Peyer's patch (tissue), 4 donors: Measurements from ENCODE around the gene EXOG. TPM values are rescaled to one million over a fixed set of nuclear protein-coding genes. Genes with fewer than 3 reads are reported as not detected.

Experiments used
- DNase-seq, 3 donors: peaks; one replicate each; pipeline ENCODE4 v3.0.0-alpha.2; 2017 to 2019
- H3K27ac ChIP-seq, 4 donors: fragments of 200-600 bp; sonication (generic); one replicate each; pipeline ENCODE4 v1.5.1; 2016 to 2019
- H3K27me3 ChIP-seq, 2 donors: fragments of 200-600 bp; sonication (generic); one replicate each; pipeline ENCODE4 v1.5.1; 2019
- H3K36me3 ChIP-seq, 3 donors: fragments of 200-600 bp; sonication (generic); one replicate each; pipeline ENCODE4 v1.5.1; 2016 to 2019
- H3K4me1 ChIP-seq, 4 donors: fragments of 200-600 bp; sonication (generic); one replicate each; pipeline ENCODE4 v1.5.1; 2016 to 2019
- H3K4me3 ChIP-seq, 4 donors: fragments of 200-600 bp; sonication (generic); 1 replicate in 3 of 4; 2 replicates in 1 of 4; pipeline ENCODE4 v1.5.1; 2016 to 2019; ENCODE audit warnings: mild to moderate bottlenecking in 1 of 4
- H3K9me3 ChIP-seq, 4 donors: fragments of 200-600 bp; sonication (generic); one replicate each; pipeline ENCODE4 v1.5.1; 2016 to 2019; ENCODE audit warnings: mild to moderate bottlenecking in 1 of 4
- POLR2A ChIP-seq, 2 donors: fragments of 450-650 bp; IDR thresholded peaks; one replicate each; pipeline ENCODE4 v1.5.1; 2017; ENCODE audit warnings: antibody characterized with exemption in 2 of 2, mild to moderate bottlenecking in 2 of 2, moderate library complexity in 2 of 2
- total RNA-seq, 4 donors: library from RNA; depleted of rRNA; stranded (reverse); fragments of >200 nt; gene quantifications; one replicate each; pipeline ENCODE4 v1.1.0, GENCODE V29; 2016
- TF ChIP-seq, protein P1 (sequence below), 6 experiments: fragments of 450-650 bp in 4 of 6; fragments of 200-600 bp in 2 of 6; sonication (generic) in 1 of 6; IDR thresholded peaks; one replicate each; pipeline ENCODE4 v1.5.1; 2017 to 2019; ENCODE audit warnings: antibody characterized with exemption in 6 of 6, mild to moderate bottlenecking in 3 of 6, moderate library complexity in 1 of 6

EXOG gene
- total RNA-seq, 4 donors from 2014 or later, result 11.4 to 44.6 (median 17.2) TPM

DNA sequence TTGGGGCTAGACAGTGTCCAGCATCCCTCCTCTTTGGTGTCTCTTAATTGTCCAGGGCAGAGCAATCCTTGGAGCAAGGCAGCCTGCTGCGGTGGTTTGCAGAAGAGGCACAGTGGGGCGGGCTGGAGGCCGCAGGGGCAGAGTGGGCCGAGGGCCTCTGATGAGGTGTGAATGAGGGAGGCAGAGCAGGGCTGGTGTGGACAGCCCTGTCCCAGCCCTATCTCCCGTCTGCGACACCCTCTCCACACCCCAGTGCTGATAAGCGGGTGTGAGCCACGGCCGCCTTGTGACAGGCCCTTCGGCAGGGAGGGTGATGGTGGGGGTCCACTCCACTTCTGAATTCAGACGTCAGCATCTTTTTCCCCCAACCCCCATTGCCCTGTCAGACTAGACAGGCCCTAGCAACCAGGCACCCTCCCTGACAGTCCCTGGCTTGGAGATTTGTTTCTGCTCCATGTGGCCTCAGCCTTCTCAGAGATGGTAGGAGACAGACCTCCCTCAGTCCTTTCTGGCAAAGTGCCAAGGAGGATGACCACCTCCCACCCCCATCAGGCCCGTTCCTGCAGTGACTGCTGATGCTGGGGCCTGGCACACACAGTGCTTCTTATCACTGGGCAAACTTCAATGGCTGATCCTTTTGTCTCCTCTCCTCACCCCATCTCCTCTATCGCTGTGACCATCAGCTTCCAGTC, 37.3 kb downstream of the EXOG start:
- no peak overlapping the region for H3K27ac ChIP-seq
- TF ChIP-seq, protein P1, sequence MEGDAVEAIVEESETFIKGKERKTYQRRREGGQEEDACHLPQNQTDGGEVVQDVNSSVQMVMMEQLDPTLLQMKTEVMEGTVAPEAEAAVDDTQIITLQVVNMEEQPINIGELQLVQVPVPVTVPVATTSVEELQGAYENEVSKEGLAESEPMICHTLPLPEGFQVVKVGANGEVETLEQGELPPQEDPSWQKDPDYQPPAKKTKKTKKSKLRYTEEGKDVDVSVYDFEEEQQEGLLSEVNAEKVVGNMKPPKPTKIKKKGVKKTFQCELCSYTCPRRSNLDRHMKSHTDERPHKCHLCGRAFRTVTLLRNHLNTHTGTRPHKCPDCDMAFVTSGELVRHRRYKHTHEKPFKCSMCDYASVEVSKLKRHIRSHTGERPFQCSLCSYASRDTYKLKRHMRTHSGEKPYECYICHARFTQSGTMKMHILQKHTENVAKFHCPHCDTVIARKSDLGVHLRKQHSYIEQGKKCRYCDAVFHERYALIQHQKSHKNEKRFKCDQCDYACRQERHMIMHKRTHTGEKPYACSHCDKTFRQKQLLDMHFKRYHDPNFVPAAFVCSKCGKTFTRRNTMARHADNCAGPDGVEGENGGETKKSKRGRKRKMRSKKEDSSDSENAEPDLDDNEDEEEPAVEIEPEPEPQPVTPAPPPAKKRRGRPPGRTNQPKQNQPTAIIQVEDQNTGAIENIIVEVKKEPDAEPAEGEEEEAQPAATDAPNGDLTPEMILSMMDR (IDR thresholded peaks at IDR 0.05), result no peak
- no peak for TF ChIP-seq POLR2A (IDR thresholded peaks at IDR 0.05)

DNA sequence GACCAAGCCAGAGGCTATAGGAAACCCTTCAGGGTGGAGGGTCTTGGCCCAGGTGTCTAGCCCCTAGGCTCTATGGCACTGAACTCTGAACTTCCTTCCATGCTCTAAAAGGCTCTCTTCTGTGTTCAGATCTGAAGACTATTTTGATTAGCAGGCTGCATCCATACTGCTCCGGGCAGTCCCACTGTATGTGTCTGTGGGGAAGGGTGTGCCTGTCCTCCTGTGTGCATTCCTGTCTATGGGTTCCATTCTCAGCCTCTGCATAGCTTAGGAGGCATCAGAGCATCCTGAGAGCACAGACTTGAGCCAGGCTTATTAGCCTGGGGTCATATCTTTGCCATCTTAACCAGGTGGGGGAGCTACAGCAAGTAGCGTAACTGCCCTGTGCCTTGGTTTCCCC, 38.0 kb downstream of the EXOG start:
- H3K36me3 ChIP-seq, result no peaks in the 10 kb centered on the region
- H3K27ac ChIP-seq, result no peak overlapping the region
- no peaks in the 10 kb centered on the region for H3K9me3 ChIP-seq
- H3K27me3 ChIP-seq, result no peaks in the 10 kb centered on the region
- no peak for DNase-seq
- TF ChIP-seq, protein P1 (IDR thresholded peaks at IDR 0.05), result no peak
- no peak for TF ChIP-seq POLR2A (IDR thresholded peaks at IDR 0.05)
- H3K4me1 ChIP-seq, result no peaks in the 10 kb centered on the region
- no peak overlapping the region for H3K4me3 ChIP-seq

More for the DNA sequence above, 37.3 kb downstream of the EXOG start:
- H3K36me3 ChIP-seq, result no peaks in the 10 kb centered on the region
- no peak for DNase-seq
- H3K4me3 ChIP-seq, result no peak overlapping the region
- H3K4me1 ChIP-seq, result no peaks in the 10 kb centered on the region
- no peaks in the 10 kb centered on the region for H3K9me3 ChIP-seq
- no peaks in the 10 kb centered on the region for H3K27me3 ChIP-seq

DNA sequence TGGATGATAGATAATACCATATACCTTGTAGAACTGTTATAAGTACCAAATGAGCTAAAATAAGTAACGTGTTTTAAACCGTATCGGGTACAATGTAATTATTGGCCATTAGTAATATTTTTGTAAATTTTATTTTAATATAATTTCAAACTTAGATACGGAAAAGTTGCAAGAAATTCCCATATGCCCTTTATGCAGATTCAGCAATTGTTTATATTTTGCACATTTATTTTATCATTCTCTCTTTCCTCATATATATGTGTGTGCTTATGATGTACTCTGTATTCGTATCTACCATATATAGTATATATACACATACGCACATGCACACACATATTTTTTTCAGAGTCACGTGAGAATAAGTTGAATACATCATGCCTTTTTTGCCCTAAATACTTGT, 38.5 kb downstream of the EXOG start:
- no peak for DNase-seq
- Histone ChIP-seq H3K36me3 (no peaks in the 10 kb centered on the region), H3K4me1 (no peaks in the 10 kb centered on the region), H3K27ac (no peak overlapping the region), H3K27me3 (no peaks in the 10 kb centered on the region), H3K4me3 (no peak overlapping the region), H3K9me3 (no peaks in the 10 kb centered on the region)
- TF ChIP-seq POLR2A (IDR thresholded peaks at IDR 0.05), result no peak
- TF ChIP-seq, protein P1 (IDR thresholded peaks at IDR 0.05), result no peak

DNA sequence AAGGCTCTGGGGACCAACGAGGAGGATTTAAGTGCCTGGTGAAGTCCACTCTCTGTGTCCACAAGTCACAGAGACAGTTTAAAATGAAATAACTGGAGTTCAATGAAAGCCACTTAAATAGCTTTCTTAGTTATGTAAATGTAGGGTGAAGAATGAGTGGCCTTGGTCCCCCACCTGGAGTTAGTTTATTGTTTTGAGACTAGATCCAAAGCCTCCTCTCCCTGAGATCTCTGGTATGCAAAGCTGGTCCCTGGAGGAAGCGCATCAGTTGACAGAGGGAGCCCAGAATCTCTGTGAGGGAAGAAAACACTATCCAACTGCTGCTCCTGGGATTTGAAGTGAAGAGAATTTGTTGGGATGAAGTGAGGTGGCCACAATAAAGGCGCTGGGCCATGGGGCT, 40.5 kb downstream of the EXOG start:
- TF ChIP-seq, protein P1 (IDR thresholded peaks at IDR 0.05), result no peak
- TF ChIP-seq POLR2A (IDR thresholded peaks at IDR 0.05), result no peak
- no peaks in the 10 kb centered on the region for H3K4me1 ChIP-seq
- no peak for DNase-seq
- H3K9me3 ChIP-seq, result no peaks in the 10 kb centered on the region
- no peaks in the 10 kb centered on the region for H3K36me3 ChIP-seq
- no peak overlapping the region for H3K4me3 ChIP-seq
- no peaks in the 10 kb centered on the region for H3K27me3 ChIP-seq
- H3K27ac ChIP-seq, result no peak overlapping the region

DNA sequence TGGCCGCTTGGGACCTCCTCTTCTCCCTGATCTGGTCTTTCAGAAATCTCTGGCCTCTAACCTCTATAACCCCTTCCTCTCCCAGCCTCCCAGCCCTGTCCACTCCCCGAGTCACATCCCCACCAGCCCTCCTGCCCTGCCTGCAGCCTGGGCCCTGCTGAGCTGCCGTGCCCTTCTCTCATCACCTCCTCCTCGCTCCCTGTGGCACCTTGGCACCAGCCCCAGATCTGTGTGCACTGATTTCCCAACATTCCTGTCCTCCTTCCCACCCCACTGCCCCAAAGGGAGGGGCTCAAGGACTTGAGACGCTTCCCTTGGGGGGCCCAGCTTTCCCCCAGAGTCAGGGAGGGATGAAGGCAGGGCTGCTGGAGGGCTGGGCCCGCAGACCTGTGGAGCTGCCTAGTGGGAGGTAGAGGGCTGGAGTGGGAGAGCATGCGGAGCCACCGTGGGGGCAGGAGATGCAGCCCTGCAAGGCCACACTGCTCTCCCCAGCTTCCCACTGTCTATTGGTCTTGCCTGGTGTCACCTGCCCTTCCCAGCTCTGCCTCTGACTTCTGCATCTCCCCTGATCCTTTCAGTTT, 42.7 kb downstream of the EXOG start:
- no peaks in the 10 kb centered on the region for H3K36me3 ChIP-seq
- H3K27ac ChIP-seq, result no peak overlapping the region
- H3K4me1 ChIP-seq, result no peaks in the 10 kb centered on the region
- no peak for DNase-seq
- no peaks in the 10 kb centered on the region for H3K9me3 ChIP-seq
- no peak overlapping the region for H3K4me3 ChIP-seq
- no peak for TF ChIP-seq POLR2A (IDR thresholded peaks at IDR 0.05)
- TF ChIP-seq, protein P1 (IDR thresholded peaks at IDR 0.05), result no peak
- H3K27me3 ChIP-seq, result no peaks in the 10 kb centered on the region
